Activated naive CD8-positive, alpha-beta T cell treated with anti-CD3 and anti-CD28 coated beads for 36 hours (primary cell): ENCODE measurements around the gene APOBEC3F. TPM values are rescaled to one million over a fixed set of nuclear protein-coding genes. Genes with fewer than 3 reads are reported as not detected.

Source experiments
- DNase-seq: peaks from one replicate; pipeline ENCODE4 v3.0.0; 2021
- H3K27ac Mint-ChIP-seq: one replicate; pipeline ENCODE4 v1.8.0; 2022; ENCODE audit warnings: mild to moderate bottlenecking, moderate library complexity, mixed read lengths
- H3K27me3 Mint-ChIP-seq: one replicate; pipeline ENCODE4 v1.8.0; 2022; ENCODE audit warnings: mild to moderate bottlenecking, mixed read lengths
- H3K36me3 Mint-ChIP-seq: one replicate; pipeline ENCODE4 v1.8.0; 2021; ENCODE audit warnings: mild to moderate bottlenecking, mixed read lengths
- H3K4me1 Mint-ChIP-seq: one replicate; pipeline ENCODE4 v1.8.0; 2021; ENCODE audit warnings: mixed read lengths
- H3K4me3 Mint-ChIP-seq: one replicate; pipeline ENCODE4 v1.8.0; 2022; ENCODE audit warnings: mild to moderate bottlenecking, moderate library complexity, mixed read lengths
- H3K9me3 Mint-ChIP-seq: one replicate; pipeline ENCODE4 v1.8.0; 2022; ENCODE audit warnings: mixed read lengths
- total RNA-seq, 2 experiments: library from RNA; stranded (reverse); gene quantifications; one replicate each; pipeline ENCODE4 v1.2.3, GENCODE V29; 2021

The APOBEC3F gene
- total RNA-seq, 2 experiments from 2014 or later: 19.4 to 20.4 TPM

GRCh38 chr22:39089928-39090327 lies 49.3 kb downstream of the APOBEC3F start:
- DNase-seq: no peak
- H3K9me3 Mint-ChIP-seq: no peaks in the 10 kb centered on the region
- H3K27ac Mint-ChIP-seq: peak overlapping the region; percentile 96
- H3K4me1 Mint-ChIP-seq: peaks cover 69% of the 10 kb centered on the region
- peaks cover 11% of the 10 kb centered on the region for H3K36me3 Mint-ChIP-seq
- no peaks in the 10 kb centered on the region for H3K27me3 Mint-ChIP-seq
- H3K4me3 Mint-ChIP-seq: peak overlapping the region; percentile 52

- peak overlapping the region; percentile 96 for H3K27ac Mint-ChIP-seq
- H3K27me3 Mint-ChIP-seq: no peaks in the 10 kb centered on the region
- peak overlapping the region; percentile 52 for H3K4me3 Mint-ChIP-seq
- peaks cover 9% of the 10 kb centered on the region for H3K36me3 Mint-ChIP-seq
- DNase-seq: peak; percentile 85
- peaks cover 74% of the 10 kb centered on the region for H3K4me1 Mint-ChIP-seq
- H3K9me3 Mint-ChIP-seq: no peaks in the 10 kb centered on the region
These were observed 49.9 kb downstream of the APOBEC3F start for GRCh38 chr22:39090426-39091064.

GRCh38 chr22:39091126-39092081 lies 50.7 kb downstream of the APOBEC3F start:
- no peak for DNase-seq
- H3K4me1 Mint-ChIP-seq: peaks cover 78% of the 10 kb centered on the region
- H3K9me3 Mint-ChIP-seq: no peaks in the 10 kb centered on the region
- peaks cover 6% of the 10 kb centered on the region for H3K36me3 Mint-ChIP-seq
- peak overlapping the region; percentile 96 for H3K27ac Mint-ChIP-seq
- no peaks in the 10 kb centered on the region for H3K27me3 Mint-ChIP-seq
- peak overlapping the region; percentile 52 for H3K4me3 Mint-ChIP-seq

- H3K9me3 Mint-ChIP-seq: no peaks in the 10 kb centered on the region
- peak overlapping the region; percentile 1 for H3K4me3 Mint-ChIP-seq
- H3K4me1 Mint-ChIP-seq: peaks cover 77% of the 10 kb centered on the region
- peaks cover 3% of the 10 kb centered on the region for H3K36me3 Mint-ChIP-seq
- H3K27me3 Mint-ChIP-seq: no peaks in the 10 kb centered on the region
- DNase-seq: no peak
- H3K27ac Mint-ChIP-seq: peak overlapping the region; percentile 96
These were observed 51.6 kb downstream of the APOBEC3F start for GRCh38 chr22:39092111-39092862.

GRCh38 chr22:39094717-39095389 lies 54.2 kb downstream of the APOBEC3F start:
- DNase-seq: no peak

GRCh38 chr22:39095971-39096370 lies 55.3 kb downstream of the APOBEC3F start:
- no peak overlapping the region for H3K27ac Mint-ChIP-seq
- no peak for DNase-seq
- peaks cover 83% of the 10 kb centered on the region for H3K4me1 Mint-ChIP-seq
- H3K9me3 Mint-ChIP-seq: no peaks in the 10 kb centered on the region
- H3K27me3 Mint-ChIP-seq: no peaks in the 10 kb centered on the region
- H3K36me3 Mint-ChIP-seq: peaks cover 2% of the 10 kb centered on the region
- H3K4me3 Mint-ChIP-seq: no peak overlapping the region

More at GRCh38 chr22:39094717-39095389, 54.2 kb downstream of the APOBEC3F start:
- peaks cover 87% of the 10 kb centered on the region for H3K4me1 Mint-ChIP-seq
- H3K9me3 Mint-ChIP-seq: no peaks in the 10 kb centered on the region
- peak overlapping the region; percentile 75 for H3K27ac Mint-ChIP-seq
- H3K27me3 Mint-ChIP-seq: no peaks in the 10 kb centered on the region
- no peak overlapping the region for H3K4me3 Mint-ChIP-seq
- H3K36me3 Mint-ChIP-seq: peaks cover 2% of the 10 kb centered on the region

- DNase-seq: peak; percentile 62
- no peaks in the 10 kb centered on the region for H3K27me3 Mint-ChIP-seq
- peaks cover 69% of the 10 kb centered on the region for H3K4me1 Mint-ChIP-seq
- peak within 1 kb of the TSS; percentile 71 for H3K4me3 Mint-ChIP-seq
- H3K27ac Mint-ChIP-seq: peak within 1 kb of the TSS; percentile 86
- no peaks in the 10 kb centered on the region for H3K36me3 Mint-ChIP-seq
- no peaks in the 10 kb centered on the region for H3K9me3 Mint-ChIP-seq
These were observed 56.7 kb downstream of the APOBEC3F start, which contains the start of gene APOBEC3H for GRCh38 chr22:39097098-39098020. TSS of gene APOBEC3H (plus strand) at chr22:39097244. CDS start at chr22:39100279, 3,035 bp downstream.

- Mint-ChIP-seq H3K4me3 (peak overlapping the region; percentile 71), H3K9me3 (no peaks in the 10 kb centered on the region), H3K36me3 (no peaks in the 10 kb centered on the region), H3K27ac (peak overlapping the region; percentile 86), H3K27me3 (no peaks in the 10 kb centered on the region), H3K4me1 (peaks cover 62% of the 10 kb centered on the region)
- DNase-seq: no peak
These were observed 57.4 kb downstream of the APOBEC3F start for GRCh38 chr22:39098026-39098425.

GRCh38 chr22:39098576-39098975 lies 57.9 kb downstream of the APOBEC3F start:
- Mint-ChIP-seq H3K27me3 (no peaks in the 10 kb centered on the region), H3K4me1 (peaks cover 60% of the 10 kb centered on the region), H3K27ac (peak overlapping the region; percentile 70), H3K36me3 (no peaks in the 10 kb centered on the region), H3K4me3 (peak overlapping the region; percentile 22), H3K9me3 (no peaks in the 10 kb centered on the region)
- DNase-seq: no peak

- DNase-seq: no peak
- H3K27ac Mint-ChIP-seq: no peak overlapping the region
- H3K9me3 Mint-ChIP-seq: no peaks in the 10 kb centered on the region
- no peak overlapping the region for H3K4me3 Mint-ChIP-seq
- H3K27me3 Mint-ChIP-seq: no peaks in the 10 kb centered on the region
- no peaks in the 10 kb centered on the region for H3K36me3 Mint-ChIP-seq
- H3K4me1 Mint-ChIP-seq: peaks cover 40% of the 10 kb centered on the region
These were observed 60.6 kb downstream of the APOBEC3F start for GRCh38 chr22:39101226-39101625.

GRCh38 chr22:39103431-39103830 lies 62.8 kb downstream of the APOBEC3F start:
- Mint-ChIP-seq H3K27me3 (no peaks in the 10 kb centered on the region), H3K4me1 (peaks cover 21% of the 10 kb centered on the region), H3K9me3 (no peaks in the 10 kb centered on the region), H3K4me3 (no peak overlapping the region), H3K36me3 (no peaks in the 10 kb centered on the region), H3K27ac (no peak overlapping the region)
- no peak for DNase-seq
